Skeletal muscle satellite cell (primary cell): Measurements from ENCODE around the gene PTH1R.
A peak's percentile ranks its signal among the peaks of the same experiment; 100 is the strongest.

Source experiments
- H3K27me3 ChIP-seq: 2 replicates; pipeline ENCODE4 v1.7.0; 2013; ENCODE audit warnings: low read length; ENCODE audit not compliant: control insufficient read depth, insufficient read depth
- H3K36me3 ChIP-seq: 2 replicates; pipeline ENCODE4 v1.7.0; 2013; ENCODE audit warnings: mild to moderate bottlenecking, control low read depth, low read length; ENCODE audit not compliant: insufficient read depth
- H3K4me1 ChIP-seq: 2 replicates; pipeline ENCODE4 v1.7.0; 2013; ENCODE audit warnings: low read length; ENCODE audit not compliant: control insufficient read depth, insufficient read depth
- H3K4me2 ChIP-seq: 2 replicates; pipeline ENCODE4 v1.7.0; 2013; ENCODE audit warnings: mild to moderate bottlenecking, low read length
- H3K4me3 ChIP-seq: 2 replicates; pipeline ENCODE4 v1.7.0; 2013; ENCODE audit warnings: low read length
- H3K9ac ChIP-seq: 2 replicates; pipeline ENCODE4 v1.7.0; 2013; ENCODE audit warnings: mild to moderate bottlenecking, low read depth, low read length, moderate library complexity
- H3K9me3 ChIP-seq: replicated peaks from 2 replicates; pipeline ENCODE4 v1.7.0; 2013; ENCODE audit warnings: mild to moderate bottlenecking, control low read depth, low read length

PTH1R gene

GRCh38 chr3:46844397-46844796 lies 33.1 kb upstream of the PTH1R start:
- H3K4me1 ChIP-seq: peaks cover 16% of the 10 kb centered on the region
- peaks cover 3% of the 10 kb centered on the region for H3K9me3 ChIP-seq
- H3K27me3 ChIP-seq: peaks cover 6% of the 10 kb centered on the region
- H3K4me2 ChIP-seq: no peak overlapping the region
- H3K36me3 ChIP-seq: no peaks in the 10 kb centered on the region
- no peak overlapping the region for H3K4me3 ChIP-seq
- no peak overlapping the region for H3K9ac ChIP-seq

DNA sequence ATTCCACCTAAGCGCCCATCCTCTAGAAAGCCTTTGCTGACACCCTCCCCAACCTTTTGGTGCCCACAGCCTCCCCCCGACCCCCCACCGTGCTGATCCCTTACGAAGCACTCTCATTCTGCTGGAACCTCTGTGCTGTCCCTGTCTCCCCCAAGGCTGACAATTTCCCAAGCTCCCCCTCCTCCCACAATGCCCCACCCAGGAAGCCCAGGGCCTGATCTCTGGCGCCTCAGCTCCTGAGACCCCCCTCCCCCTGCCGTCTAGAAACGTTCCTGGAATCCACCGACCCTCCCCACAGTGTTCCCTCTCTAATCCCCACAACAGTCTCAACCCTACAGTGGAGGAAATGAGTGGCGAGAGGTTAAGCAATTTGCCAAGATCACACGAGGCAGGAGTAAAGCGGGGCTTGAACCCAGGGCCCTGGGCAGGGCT lies 32.6 kb upstream of the PTH1R start:
- no peaks in the 10 kb centered on the region for H3K36me3 ChIP-seq
- H3K4me3 ChIP-seq: peak overlapping the region; percentile 75
- peaks cover 6% of the 10 kb centered on the region for H3K27me3 ChIP-seq
- peak overlapping the region; percentile 86 for H3K9ac ChIP-seq
- peaks cover 3% of the 10 kb centered on the region for H3K9me3 ChIP-seq
- peaks cover 16% of the 10 kb centered on the region for H3K4me1 ChIP-seq
- H3K4me2 ChIP-seq: peak overlapping the region; percentile 97

DNA sequence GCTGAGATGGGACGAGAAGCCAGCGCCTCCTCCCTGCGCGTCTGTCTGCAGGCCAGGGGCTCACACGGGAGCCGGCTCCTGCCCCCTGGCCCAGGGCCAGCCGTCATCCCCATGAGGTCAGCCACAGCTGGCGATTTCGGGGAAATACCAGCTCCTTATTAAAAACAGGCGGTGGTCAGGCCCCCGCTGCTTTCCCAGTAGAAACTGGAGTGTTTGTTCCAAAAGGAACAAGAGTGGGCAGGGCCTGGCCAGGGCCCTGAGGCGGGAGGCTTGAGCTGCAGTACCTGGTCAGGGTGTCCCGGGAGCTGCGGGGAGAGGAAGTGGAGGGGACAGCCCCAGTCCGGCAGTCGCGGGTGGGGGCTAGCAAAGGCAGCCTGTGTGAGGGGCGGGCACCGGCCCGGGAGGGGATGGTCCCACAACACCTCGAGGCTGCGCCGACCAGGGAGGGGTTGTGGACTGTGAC lies 32.1 kb upstream of the PTH1R start:
- H3K4me3 ChIP-seq: peak overlapping the region; percentile 75
- H3K27me3 ChIP-seq: peaks cover 9% of the 10 kb centered on the region
- H3K4me1 ChIP-seq: peaks cover 16% of the 10 kb centered on the region
- peak overlapping the region; percentile 97 for H3K4me2 ChIP-seq
- no peaks in the 10 kb centered on the region for H3K36me3 ChIP-seq
- H3K9ac ChIP-seq: peak overlapping the region; percentile 86
- H3K9me3 ChIP-seq: peaks cover 3% of the 10 kb centered on the region

DNA sequence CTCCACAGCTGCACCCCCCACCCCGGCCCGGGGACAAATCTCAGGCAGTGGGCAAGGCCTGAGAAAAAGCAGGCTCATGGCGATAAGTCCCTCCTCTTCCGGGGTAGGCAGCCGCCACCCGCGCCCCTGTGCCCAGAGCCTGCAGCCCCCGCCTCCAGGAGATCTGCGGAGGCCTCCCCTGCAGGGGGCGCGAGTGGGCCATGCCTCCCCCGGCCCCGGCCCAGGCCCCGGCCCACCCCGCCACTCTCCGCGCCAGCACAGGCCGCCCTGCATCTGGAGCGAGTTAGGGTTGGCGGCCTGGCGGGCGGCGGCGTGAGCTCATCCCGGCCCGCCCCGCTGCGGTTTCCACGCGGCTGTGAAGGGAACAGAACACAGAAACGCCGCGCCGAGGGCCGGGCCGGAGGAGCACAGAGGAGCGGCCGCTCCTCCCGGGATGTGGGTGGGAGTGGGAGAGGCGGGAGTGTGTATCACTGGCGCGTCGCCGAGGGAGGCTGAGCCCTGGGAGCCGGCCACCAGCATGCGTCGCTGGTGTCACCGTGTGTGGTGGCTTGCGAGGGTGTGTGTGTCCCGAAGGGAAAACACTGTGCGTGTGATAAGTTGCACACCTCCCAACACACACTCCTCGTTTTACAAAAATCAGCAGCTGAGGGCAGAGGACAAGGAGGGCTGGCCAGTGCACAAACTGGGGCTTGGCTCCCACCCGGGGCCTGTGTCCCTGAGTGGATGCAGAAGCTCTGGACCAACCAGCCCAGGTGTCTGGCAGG lies 31.5 kb upstream of the PTH1R start:
- H3K4me2 ChIP-seq: peak overlapping the region; percentile 97
- peak overlapping the region; percentile 86 for H3K9ac ChIP-seq
- H3K36me3 ChIP-seq: no peaks in the 10 kb centered on the region
- peaks cover 11% of the 10 kb centered on the region for H3K27me3 ChIP-seq
- peaks cover 3% of the 10 kb centered on the region for H3K9me3 ChIP-seq
- peaks cover 16% of the 10 kb centered on the region for H3K4me1 ChIP-seq
- H3K4me3 ChIP-seq: peak overlapping the region; percentile 75

DNA sequence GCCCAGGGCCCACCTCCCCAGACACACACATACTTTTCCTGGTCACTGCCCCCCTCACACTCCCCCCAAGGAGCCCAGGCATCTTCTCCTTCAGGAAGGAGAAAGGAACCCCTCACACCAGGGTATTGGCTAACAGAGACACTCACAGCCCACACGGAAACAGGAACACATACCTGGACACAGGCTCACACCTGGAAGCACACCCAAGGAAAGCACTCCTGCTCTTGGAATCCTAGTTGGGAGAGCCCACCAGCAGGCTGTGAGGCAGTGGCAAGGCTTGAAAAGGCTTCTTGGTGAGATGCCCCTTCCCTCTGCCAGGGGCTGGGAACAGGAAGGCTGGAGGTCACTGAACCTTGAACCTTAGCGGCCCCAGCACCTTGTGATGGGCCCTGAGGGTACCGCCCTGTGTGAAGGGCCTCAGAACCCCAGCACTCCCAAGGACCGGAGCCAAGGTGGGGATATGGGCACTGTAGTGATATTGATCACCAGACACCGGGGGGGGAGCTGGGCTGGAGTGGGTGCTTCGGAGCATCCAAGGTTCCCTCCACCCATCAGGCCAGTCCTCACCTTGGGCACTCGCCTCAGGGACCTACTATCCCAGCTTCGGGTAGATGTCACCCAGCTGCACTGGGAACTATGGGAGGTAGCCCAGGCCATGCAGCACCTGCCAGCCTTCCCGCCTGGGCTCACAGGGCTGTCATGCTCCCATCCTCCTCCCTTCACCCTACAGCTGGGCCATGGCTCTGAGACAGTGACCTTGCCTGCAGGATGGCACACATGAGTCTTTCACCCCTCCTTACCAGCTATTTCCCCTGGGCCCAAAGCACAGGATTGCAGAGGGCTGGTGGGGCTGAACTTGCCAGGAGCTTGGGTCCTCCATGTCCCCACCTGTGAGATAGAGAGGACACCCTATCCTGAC lies 30.6 kb upstream of the PTH1R start:
- Histone ChIP-seq H3K4me3 (peak overlapping the region; percentile 75), H3K27me3 (peaks cover 12% of the 10 kb centered on the region), H3K4me1 (peaks cover 16% of the 10 kb centered on the region), H3K36me3 (no peaks in the 10 kb centered on the region), H3K4me2 (peak overlapping the region; percentile 97), H3K9me3 (no peaks in the 10 kb centered on the region), H3K9ac (peak overlapping the region; percentile 86)

- Histone ChIP-seq H3K9ac (no peak overlapping the region), H3K27me3 (peaks cover 12% of the 10 kb centered on the region), H3K4me2 (no peak overlapping the region), H3K4me3 (no peak overlapping the region), H3K9me3 (no peaks in the 10 kb centered on the region), H3K36me3 (no peaks in the 10 kb centered on the region), H3K4me1 (peaks cover 16% of the 10 kb centered on the region)
Observed at GRCh38 chr3:46847744-46848143, 29.8 kb upstream of the PTH1R start.

GRCh38 chr3:46848271-46849044 lies 29.1 kb upstream of the PTH1R start:
- Histone ChIP-seq H3K4me1 (peaks cover 16% of the 10 kb centered on the region), H3K36me3 (no peaks in the 10 kb centered on the region), H3K27me3 (peaks cover 7% of the 10 kb centered on the region), H3K9me3 (no peaks in the 10 kb centered on the region), H3K4me3 (no peak overlapping the region), H3K9ac (no peak overlapping the region), H3K4me2 (no peak overlapping the region)

GRCh38 chr3:46849045-46849631 lies 28.4 kb upstream of the PTH1R start:
- H3K4me2 ChIP-seq: no peak overlapping the region
- peaks cover 12% of the 10 kb centered on the region for H3K27me3 ChIP-seq
- H3K36me3 ChIP-seq: no peaks in the 10 kb centered on the region
- H3K4me3 ChIP-seq: no peak overlapping the region
- H3K9me3 ChIP-seq: no peaks in the 10 kb centered on the region
- H3K9ac ChIP-seq: no peak overlapping the region
- H3K4me1 ChIP-seq: peaks cover 16% of the 10 kb centered on the region

DNA sequence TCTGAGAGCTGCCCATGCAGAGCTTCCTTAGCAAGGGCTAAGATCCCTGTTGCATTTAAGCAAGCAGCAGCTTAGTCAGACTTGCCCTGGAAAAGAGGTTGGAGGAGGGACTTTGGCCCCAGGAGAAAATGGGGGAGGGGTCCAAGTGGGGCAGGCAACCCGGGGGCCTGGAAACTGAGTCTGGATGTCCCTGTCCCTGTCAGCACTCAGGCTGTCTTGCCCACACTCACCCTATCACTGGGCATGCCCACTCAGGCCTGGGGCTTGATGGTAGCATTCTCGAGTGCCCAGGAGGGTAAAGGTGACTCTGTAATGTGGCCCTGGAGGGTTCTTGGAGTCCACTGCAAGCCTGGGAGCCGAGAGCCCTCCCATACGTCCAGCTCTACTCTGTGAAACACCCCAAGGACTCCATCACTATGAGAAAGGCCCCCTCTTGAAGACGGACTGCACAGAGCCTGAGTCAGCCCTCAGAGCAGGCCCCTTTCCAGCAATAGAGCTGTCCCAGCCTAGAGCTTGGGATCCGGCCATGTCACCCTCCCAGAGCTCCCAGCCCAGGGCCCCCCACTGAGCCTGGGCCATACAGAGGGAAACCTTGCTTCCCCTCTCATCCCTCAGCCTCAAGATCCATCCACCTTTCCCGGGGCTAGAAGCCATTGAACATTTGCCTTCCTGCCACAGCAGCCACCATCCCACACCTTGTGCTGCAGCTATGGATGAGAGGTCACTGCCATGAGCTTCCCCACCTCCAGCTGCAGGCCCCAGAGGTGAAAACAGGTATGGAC lies 27.6 kb upstream of the PTH1R start:
- H3K27me3 ChIP-seq: peaks cover 16% of the 10 kb centered on the region
- H3K4me3 ChIP-seq: no peak overlapping the region
- H3K36me3 ChIP-seq: no peaks in the 10 kb centered on the region
- no peak overlapping the region for H3K9ac ChIP-seq
- H3K9me3 ChIP-seq: no peaks in the 10 kb centered on the region
- H3K4me1 ChIP-seq: peaks cover 16% of the 10 kb centered on the region
- no peak overlapping the region for H3K4me2 ChIP-seq

GRCh38 chr3:46850468-46850779 lies 27.1 kb upstream of the PTH1R start:
- Histone ChIP-seq H3K4me1 (peaks cover 10% of the 10 kb centered on the region), H3K36me3 (no peaks in the 10 kb centered on the region), H3K9me3 (no peaks in the 10 kb centered on the region), H3K27me3 (peaks cover 20% of the 10 kb centered on the region), H3K9ac (no peak overlapping the region), H3K4me2 (no peak overlapping the region), H3K4me3 (no peak overlapping the region)
